Neural crest cell (in vitro differentiated cells): ENCODE data around the gene C4orf36. TPM values are rescaled to one million over a fixed set of nuclear protein-coding genes. Genes with fewer than 3 reads are reported as not detected.
A peak's percentile ranks its signal among the peaks of the same experiment; 100 is the strongest.
"Not testable (repeated sequence)": the region's sequence is repeated elsewhere in the genome, so short reads cannot be mapped to it uniquely, and the experiment has no call there.

ENCODE experiments used
- DNase-seq: peaks from one replicate; pipeline ENCODE4 v3.0.0; 2021; ENCODE audit warnings: low read depth, mixed read lengths, low spot score
- H3K27ac Mint-ChIP-seq: one replicate; pipeline ENCODE4 v1.8.0; 2021; ENCODE audit warnings: mild to moderate bottlenecking, mixed read lengths; ENCODE audit not compliant: unreplicated experiment
- H3K27me3 Mint-ChIP-seq: 2 replicates; pipeline ENCODE4 v1.8.0; 2021; ENCODE audit warnings: low read depth, mild to moderate bottlenecking, mixed read lengths
- H3K36me3 Mint-ChIP-seq: 2 replicates; pipeline ENCODE4 v1.8.0; 2021; ENCODE audit warnings: low read depth, mild to moderate bottlenecking, mixed read lengths
- H3K4me1 Mint-ChIP-seq: 2 replicates; pipeline ENCODE4 v1.8.0; 2021; ENCODE audit warnings: mixed read lengths
- H3K4me3 Mint-ChIP-seq: one replicate; pipeline ENCODE4 v1.8.0; 2021; ENCODE audit warnings: mild to moderate bottlenecking, mixed read lengths
- H3K9me3 Mint-ChIP-seq: 2 replicates; pipeline ENCODE4 v1.8.0; 2021; ENCODE audit warnings: mixed read lengths
- total RNA-seq: library from RNA; stranded (reverse); gene quantifications from 2 replicates; pipeline ENCODE4 v1.2.1, GENCODE V29; 2021
- TF ChIP-seq, protein P1 (sequence below): fragments of 200-600 bp; sonication (generic); conservative IDR thresholded peaks from 2 replicates; pipeline ENCODE4 v1.5.0; 2021; ENCODE audit warnings: antibody characterized with exemption, mild to moderate bottlenecking

C4orf36 gene
- total RNA-seq, 1 donor from 2014 or later, result 3.2 TPM

- TF ChIP-seq, protein P1, sequence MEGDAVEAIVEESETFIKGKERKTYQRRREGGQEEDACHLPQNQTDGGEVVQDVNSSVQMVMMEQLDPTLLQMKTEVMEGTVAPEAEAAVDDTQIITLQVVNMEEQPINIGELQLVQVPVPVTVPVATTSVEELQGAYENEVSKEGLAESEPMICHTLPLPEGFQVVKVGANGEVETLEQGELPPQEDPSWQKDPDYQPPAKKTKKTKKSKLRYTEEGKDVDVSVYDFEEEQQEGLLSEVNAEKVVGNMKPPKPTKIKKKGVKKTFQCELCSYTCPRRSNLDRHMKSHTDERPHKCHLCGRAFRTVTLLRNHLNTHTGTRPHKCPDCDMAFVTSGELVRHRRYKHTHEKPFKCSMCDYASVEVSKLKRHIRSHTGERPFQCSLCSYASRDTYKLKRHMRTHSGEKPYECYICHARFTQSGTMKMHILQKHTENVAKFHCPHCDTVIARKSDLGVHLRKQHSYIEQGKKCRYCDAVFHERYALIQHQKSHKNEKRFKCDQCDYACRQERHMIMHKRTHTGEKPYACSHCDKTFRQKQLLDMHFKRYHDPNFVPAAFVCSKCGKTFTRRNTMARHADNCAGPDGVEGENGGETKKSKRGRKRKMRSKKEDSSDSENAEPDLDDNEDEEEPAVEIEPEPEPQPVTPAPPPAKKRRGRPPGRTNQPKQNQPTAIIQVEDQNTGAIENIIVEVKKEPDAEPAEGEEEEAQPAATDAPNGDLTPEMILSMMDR, result no peak
- peaks cover 2% of the 10 kb centered on the region for H3K36me3 Mint-ChIP-seq
- H3K4me1 Mint-ChIP-seq, result peaks cover 13% of the 10 kb centered on the region
- DNase-seq, result no peak
- H3K27ac Mint-ChIP-seq, result no peak overlapping the region
- no peaks in the 10 kb centered on the region for H3K9me3 Mint-ChIP-seq
- peak overlapping the region; percentile 83 for H3K4me3 Mint-ChIP-seq
- H3K27me3 Mint-ChIP-seq, result no peaks in the 10 kb centered on the region
Measured at GRCh38 chr4:86890790-86891189, 1.4 kb downstream of the C4orf36 start.

DNA sequence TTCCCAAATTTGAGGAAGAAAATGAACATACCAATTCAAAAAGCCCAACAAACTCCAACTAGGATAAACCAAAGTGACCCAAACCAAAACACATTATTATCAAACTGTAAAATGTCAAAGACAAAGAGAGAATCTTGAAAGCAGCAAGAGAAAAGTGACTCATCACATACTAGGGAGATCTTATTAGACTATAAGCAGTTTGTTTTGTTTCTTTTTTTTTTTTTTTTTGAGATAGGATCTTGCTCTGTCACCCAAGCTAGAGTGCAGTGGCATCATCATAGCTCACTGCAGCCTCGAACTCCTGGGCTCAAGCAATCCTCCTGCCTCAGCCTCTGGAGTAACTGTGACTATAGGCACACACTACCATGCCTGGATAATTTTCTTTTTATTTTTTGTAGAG lies 12.6 kb downstream of the C4orf36 start:
- Mint-ChIP-seq H3K4me1 (no peaks in the 10 kb centered on the region), H3K27ac (no peak overlapping the region), H3K9me3 (peaks cover 14% of the 10 kb centered on the region), H3K27me3 (no peaks in the 10 kb centered on the region), H3K4me3 (no peak overlapping the region), H3K36me3 (peaks cover 16% of the 10 kb centered on the region)
- no peak for DNase-seq
- TF ChIP-seq, protein P1, result no peak

DNA sequence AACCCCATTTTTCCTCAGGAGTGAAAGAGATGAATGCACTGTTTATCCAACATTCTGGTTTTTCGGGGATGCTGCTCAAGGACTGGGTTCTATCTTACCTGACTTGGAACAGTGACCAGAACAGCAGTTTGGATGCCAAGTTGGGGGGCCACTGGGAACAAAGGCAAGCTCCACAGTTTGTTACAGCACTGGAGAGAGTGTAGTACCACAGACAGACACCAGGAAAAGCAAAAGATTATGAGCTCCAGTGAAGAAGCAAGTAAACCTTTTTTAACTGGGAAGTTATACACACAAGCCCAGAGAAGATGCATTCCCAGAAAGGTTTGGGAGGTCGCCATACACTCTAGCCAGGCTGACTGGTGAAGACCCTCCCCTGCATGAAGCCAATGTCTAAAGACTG lies 13.6 kb downstream of the C4orf36 start:
- TF ChIP-seq, protein P1, result peak; percentile 26
- H3K27ac Mint-ChIP-seq, result no peak overlapping the region
- no peak for DNase-seq
- no peaks in the 10 kb centered on the region for H3K4me1 Mint-ChIP-seq
- H3K4me3 Mint-ChIP-seq, result no peak overlapping the region
- no peaks in the 10 kb centered on the region for H3K27me3 Mint-ChIP-seq
- peaks cover 14% of the 10 kb centered on the region for H3K9me3 Mint-ChIP-seq
- H3K36me3 Mint-ChIP-seq, result peaks cover 16% of the 10 kb centered on the region

GRCh38 chr4:86876894-86877685 lies 15.1 kb downstream of the C4orf36 start:
- H3K9me3 Mint-ChIP-seq, result peaks cover 14% of the 10 kb centered on the region
- no peak for DNase-seq
- TF ChIP-seq, protein P1, result no peak
- peaks cover 13% of the 10 kb centered on the region for H3K36me3 Mint-ChIP-seq
- H3K27ac Mint-ChIP-seq, result no peak overlapping the region
- no peaks in the 10 kb centered on the region for H3K27me3 Mint-ChIP-seq
- no peaks in the 10 kb centered on the region for H3K4me1 Mint-ChIP-seq
- H3K4me3 Mint-ChIP-seq, result no peak overlapping the region

- DNase-seq, H3K4me3 Mint-ChIP-seq, H3K4me1 Mint-ChIP-seq, H3K27ac Mint-ChIP-seq, H3K27me3 Mint-ChIP-seq: not testable (repeated sequence)
- Mint-ChIP-seq H3K9me3 (peaks cover 12% of the 10 kb centered on the region), H3K36me3 (peaks cover 13% of the 10 kb centered on the region)
Measured at GRCh38 chr4:86875436-86875835, 16.8 kb downstream of the C4orf36 start.

DNA sequence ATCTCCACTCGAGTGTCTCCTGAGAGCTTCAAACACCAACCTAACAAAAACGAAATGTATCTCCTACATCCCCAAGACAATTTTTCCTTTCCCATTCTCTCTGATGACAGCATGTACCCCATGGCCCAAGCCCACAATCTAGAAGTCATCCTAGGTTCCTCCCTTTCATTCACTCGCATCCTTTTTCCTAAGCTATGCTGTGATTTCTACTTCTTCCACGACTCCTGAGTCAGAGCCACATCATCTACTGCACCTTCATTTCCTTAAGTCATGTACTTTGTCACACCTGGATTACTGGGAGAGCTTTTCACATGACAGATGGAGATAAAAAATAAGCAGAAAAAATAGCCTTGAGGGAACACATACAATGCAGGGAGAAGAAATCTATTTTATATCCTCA lies 20.1 kb downstream of the C4orf36 start:
- Mint-ChIP-seq H3K9me3 (no peaks in the 10 kb centered on the region), H3K27me3 (no peaks in the 10 kb centered on the region), H3K4me3 (no peak overlapping the region), H3K27ac (no peak overlapping the region), H3K36me3 (no peaks in the 10 kb centered on the region), H3K4me1 (no peaks in the 10 kb centered on the region)
- TF ChIP-seq, protein P1, result no peak
- DNase-seq, result no peak
